Putamen (tissue), 1 donor: Measurements from ENCODE around the gene PDX1.

ENCODE experiments used
- DNase-seq: peaks from one replicate; pipeline ENCODE4 v3.0.0-alpha.2; 2016; ENCODE audit warnings: low spot score

The PDX1 gene

DNA sequence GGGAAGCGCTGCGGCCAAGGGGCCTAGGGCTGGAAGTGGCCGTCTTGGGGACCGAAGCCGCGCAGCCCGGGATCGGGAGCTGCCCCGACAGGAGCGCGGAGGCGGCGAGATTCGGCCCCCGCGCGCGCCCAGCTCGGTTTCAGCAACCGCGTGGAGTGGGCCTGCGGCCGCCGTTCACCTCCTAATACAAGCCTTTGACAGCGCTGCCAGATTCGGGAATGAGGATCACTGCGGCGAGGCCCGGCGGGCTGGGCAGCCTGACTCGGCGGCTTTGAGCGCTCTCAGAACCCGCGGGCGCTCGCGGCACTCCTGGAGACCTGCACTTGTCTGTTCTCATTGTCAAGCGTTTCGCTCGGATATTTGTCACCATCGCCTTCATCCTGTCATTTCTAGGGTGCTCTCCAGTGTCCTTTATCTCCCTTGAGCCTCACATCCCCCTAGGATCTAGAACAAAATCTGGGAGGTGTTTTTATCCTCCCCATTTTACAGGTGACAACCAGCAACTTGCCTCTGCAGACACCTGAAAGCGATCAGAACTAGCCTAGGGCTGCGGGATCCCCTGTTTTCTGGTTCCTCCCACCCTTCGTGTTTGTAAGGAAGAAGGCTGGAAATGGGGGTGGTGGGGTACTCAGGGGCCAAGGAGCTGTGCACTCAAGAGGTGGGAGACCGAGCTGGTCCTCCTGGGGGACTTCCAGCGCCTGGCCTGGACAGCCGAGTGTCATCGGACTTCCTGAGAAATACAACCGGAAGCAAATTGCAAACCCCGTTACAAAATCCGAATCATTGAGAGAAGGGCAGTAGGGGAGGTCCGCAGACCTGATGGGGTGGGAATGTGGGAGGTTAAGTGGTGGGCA lies 50.8 kb downstream of the PDX1 start:
- no peak for DNase-seq

GRCh38 chr13:27971236-27971645 lies 51.4 kb downstream of the PDX1 start:
- DNase-seq, result no peak

DNA sequence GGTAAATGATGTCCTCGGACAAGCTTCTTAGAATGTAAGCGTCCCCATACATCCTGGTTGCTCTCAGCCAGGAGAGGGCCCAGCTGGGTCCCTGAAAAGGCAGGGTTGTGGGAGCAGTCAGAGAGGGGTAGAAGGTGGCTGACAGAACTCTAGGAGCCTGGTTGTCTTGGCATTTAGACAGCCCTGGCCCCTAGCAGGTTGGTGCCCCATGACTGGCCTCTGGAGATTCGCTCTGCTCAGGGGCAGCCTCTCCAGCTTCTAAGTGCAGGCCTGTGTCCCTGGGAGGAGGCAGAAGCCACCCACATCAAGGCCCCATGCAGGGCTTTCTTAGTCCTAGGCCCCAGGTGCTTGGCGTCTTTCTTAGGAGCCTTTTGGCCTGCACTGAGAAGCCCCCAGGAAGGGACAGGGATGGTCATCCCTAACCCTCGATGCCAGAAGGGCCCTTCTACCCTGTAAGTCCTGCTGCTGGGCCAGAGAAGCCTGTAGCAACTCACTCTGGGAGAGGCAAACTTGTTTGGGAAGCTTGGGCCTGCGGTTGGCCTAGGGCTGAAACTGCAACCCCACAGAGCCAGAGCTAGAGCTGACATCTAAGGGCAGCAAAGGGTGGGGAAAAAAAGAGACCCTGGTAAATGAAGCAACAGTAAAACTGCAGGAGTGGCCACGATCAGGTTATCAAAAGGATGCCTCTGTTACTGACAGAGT lies 52.1 kb downstream of the PDX1 start:
- DNase-seq, result no peak

GRCh38 chr13:27972478-27972820 lies 52.6 kb downstream of the PDX1 start:
- DNase-seq, result no peak

- no peak for DNase-seq
Measured at GRCh38 chr13:27973291-27973690, 53.5 kb downstream of the PDX1 start.

DNA sequence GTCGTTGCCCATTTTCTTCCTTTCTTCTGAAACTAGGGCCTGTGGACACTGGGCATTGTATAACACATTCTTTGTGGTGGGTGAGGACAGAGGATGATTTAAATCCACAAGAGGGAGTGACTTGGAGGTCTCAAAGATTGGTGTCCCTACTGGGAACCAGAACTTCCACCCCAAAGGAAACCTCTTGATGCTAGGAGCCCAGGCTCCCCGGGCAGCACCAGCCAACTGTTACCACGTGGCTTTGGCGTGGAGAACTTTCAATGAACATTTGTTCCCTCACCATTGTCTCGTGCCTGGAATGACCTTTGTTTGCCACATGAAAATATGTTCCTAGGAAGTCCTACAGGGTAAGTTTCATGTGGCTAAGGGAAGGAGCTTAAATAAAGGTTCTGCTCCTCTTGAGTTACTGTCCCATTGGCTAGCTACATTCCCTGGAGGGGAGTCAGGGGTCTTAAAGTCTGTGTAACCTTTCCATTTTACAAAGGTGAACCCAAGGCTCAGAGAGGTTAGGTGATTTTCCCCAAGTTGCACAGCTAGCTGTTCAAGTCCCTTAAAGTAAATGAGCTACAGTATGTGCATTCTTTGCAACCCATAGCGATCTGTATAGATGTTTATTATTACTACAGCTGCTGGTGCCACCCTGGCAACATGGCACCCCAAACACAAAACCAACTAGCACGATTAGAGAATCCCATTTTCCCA lies 54.3 kb downstream of the PDX1 start:
- DNase-seq, result no peak
